HCT116 (cell line): ENCODE results near the gene ZNF384. TPM values are rescaled to one million over a fixed set of nuclear protein-coding genes. Genes with fewer than 3 reads are reported as not detected.

Experiments
- ATAC-seq: fragments of 200-7000 bp; cut with Tn5 transposase; 2 replicates; pipeline ENCODE4 v1.9.1; 2020; ENCODE audit warnings: mild to moderate bottlenecking, moderate library complexity
- BruUV-seq: library from RNA; stranded (reverse); fragments of 400-500 nt; replicated peaks from 2 replicates; lab custom pipeline; 2021; lab: Mats Ljungman, UMichigan
- CTCF ChIA-PET: fragments of 300-600 bp; sonication (Branson Sonifier 250); formaldehyde crosslinking; loops from one replicate; lab custom pipeline; 2021; ENCODE audit warnings: antibody characterized with exemption; lab: Charles Lee
- POLR2A ChIA-PET: fragments of 300-600, 350-600 bp; sonication (Branson Sonifier 250); formaldehyde crosslinking; loops from one replicate; lab custom pipeline; 2021; ENCODE audit warnings: antibody characterized with exemption; lab: Charles Lee
- RAD21 ChIA-PET, 2 experiments: fragments of 300-600 bp; sonication (Branson Sonifier 250); formaldehyde crosslinking; loops; one replicate each; lab custom pipeline; 2023; ENCODE audit warnings: low total read pairs in 2 of 2; ENCODE audit not compliant: uncharacterized antibody in 2 of 2, unreplicated experiment in 2 of 2, low non-redundant PET in 1 of 2; lab: Charles Lee
- DNase-seq: peaks from one replicate; pipeline ENCODE4 v3.0.0-alpha.2; 2010; ENCODE audit warnings: low read depth, low spot score
- H2AFZ ChIP-seq: fragments of 200-600 bp; shearing (Covaris generic), sonication (generic); 2 replicates; pipeline ENCODE4 v1.6.1; 2017; ENCODE audit warnings: low read depth, mixed run types, mixed read lengths, antibody characterized with exemption, low read length; ENCODE audit not compliant: poor library complexity, severe bottlenecking
- H3K27ac ChIP-seq: 2 replicates; pipeline ENCODE4 v1.5.1; 2012; ENCODE audit warnings: low read depth, low read length
- H3K27me3 ChIP-seq: fragments of 200-600 bp; sonication (generic); 2 replicates; pipeline ENCODE4 v1.6.1; 2016; ENCODE audit warnings: mixed run types, low read length, mixed read lengths; ENCODE audit not compliant: insufficient read depth
- H3K36me3 ChIP-seq, 2 experiments: fragments of 200-500 bp in 1 of 2; fragments of 200-600 bp in 1 of 2; sonication (Bioruptor generic) in 1 of 2; sonication (generic) in 1 of 2; 2 replicates each; pipeline versions ENCODE4 v1.5.1 to v1.6.1; 2014 to 2016; ENCODE audit warnings: low read length in 2 of 2, inconsistent platforms in 1 of 2, mixed read lengths in 1 of 2, mixed run types in 1 of 2; ENCODE audit not compliant: insufficient read depth in 2 of 2, control insufficient read depth in 1 of 2
- H3K4me1 ChIP-seq, 2 experiments: fragments of 200-600 bp in 1 of 2; sonication (generic) in 1 of 2; 2 replicates each; pipeline versions ENCODE4 v1.5.1 to v1.6.1; 2012 to 2017; ENCODE audit warnings: low read length in 2 of 2, inconsistent platforms in 1 of 2, mild to moderate bottlenecking in 1 of 2, mixed read lengths in 1 of 2, mixed run types in 1 of 2, moderate library complexity in 1 of 2; ENCODE audit not compliant: insufficient read depth in 2 of 2, control insufficient read depth in 1 of 2
- H3K4me2 ChIP-seq: fragments of 200-600 bp; sonication (generic); 2 replicates; pipeline ENCODE4 v1.6.1; 2017; ENCODE audit warnings: mixed run types, low read length, mixed read lengths
- H3K4me3 ChIP-seq, 2 experiments: fragments of 200-600 bp in 1 of 2; sonication (generic) in 1 of 2; replicated peaks in 1 of 2; 2 replicates each; pipeline ENCODE4 v1.5.1; 2011 to 2016; ENCODE audit warnings: low read length in 2 of 2, control low read depth in 1 of 2, low read depth in 1 of 2, mild to moderate bottlenecking in 1 of 2, mixed read lengths in 1 of 2, mixed run types in 1 of 2
- H3K79me2 ChIP-seq: fragments of 200-600 bp; sonication (generic); 2 replicates; pipeline ENCODE4 v1.6.1; 2017; ENCODE audit warnings: mild to moderate bottlenecking, mixed run types, low read length, moderate library complexity, mixed read lengths; ENCODE audit not compliant: insufficient read depth
- H3K9ac ChIP-seq: fragments of 200-600 bp; sonication (generic); 2 replicates; pipeline ENCODE4 v1.6.1; 2016; ENCODE audit warnings: low read length, mixed read lengths
- H3K9me2 ChIP-seq: fragments of 200-600 bp; sonication (generic), shearing (Covaris generic); 2 replicates; pipeline ENCODE4 v1.6.1; 2017; ENCODE audit warnings: mixed run types, mild to moderate bottlenecking, moderate library complexity; ENCODE audit not compliant: insufficient read depth
- H3K9me3 ChIP-seq, 2 experiments: fragments of 200-500 bp in 1 of 2; fragments of 200-600 bp in 1 of 2; sonication (Bioruptor generic) in 1 of 2; sonication (generic) in 1 of 2; 2 replicates each; pipeline ENCODE4 v1.6.1; 2014 to 2017; ENCODE audit warnings: low read length in 2 of 2, mixed read lengths in 2 of 2, inconsistent platforms in 1 of 2, low read depth in 1 of 2, mild to moderate bottlenecking in 1 of 2, mixed run types in 1 of 2, moderate library complexity in 1 of 2; ENCODE audit not compliant: control insufficient read depth in 1 of 2, insufficient read depth in 1 of 2
- H4K20me1 ChIP-seq: fragments of 200-600 bp; sonication (generic), shearing (Covaris generic); 2 replicates; pipeline ENCODE4 v1.6.1; 2017; ENCODE audit warnings: mixed run types, mild to moderate bottlenecking, moderate library complexity; ENCODE audit not compliant: insufficient read depth
- CBX3 ChIP-seq: IDR thresholded peaks from 2 replicates; pipeline ENCODE4 v1.6.1; 2012; ENCODE audit warnings: low read depth
- EGR1 ChIP-seq: IDR thresholded peaks from 2 replicates; pipeline ENCODE4 v1.6.1; 2012; ENCODE audit warnings: low read depth
- ELF1 ChIP-seq: IDR thresholded peaks from 2 replicates; pipeline ENCODE4 v1.6.1; 2012; ENCODE audit warnings: low read depth, borderline replicate concordance
- EZH2phosphoT487 ChIP-seq: fragments of 200-600 bp; IDR thresholded peaks from 2 replicates; pipeline ENCODE4 v1.6.1; 2018; ENCODE audit warnings: antibody characterized with exemption, borderline replicate concordance
- POLR2A ChIP-seq: IDR thresholded peaks from 2 replicates; pipeline ENCODE4 v1.7.0; 2011; ENCODE audit warnings: borderline replicate concordance; ENCODE audit not compliant: insufficient read depth, insufficient read length; ENCODE audit errors: extremely low read depth
- SIN3A ChIP-seq: IDR thresholded peaks from 2 replicates; pipeline ENCODE4 v1.6.1; 2012; ENCODE audit warnings: low read depth
- SRF ChIP-seq: IDR thresholded peaks from 2 replicates; pipeline ENCODE4 v1.6.1; 2012; ENCODE audit warnings: low read depth
- ZFX ChIP-seq: fragments of 450-650 bp; IDR thresholded peaks from 2 replicates; pipeline ENCODE4 v1.6.1; 2017
- intact Hi-C: fragments of 100-400 bp; cut with micrococcal nuclease; formaldehyde crosslinking; loops from 2 replicates; pipeline ENCODE4 v1.10.0; 2022
- total RNA-seq: library from RNA; stranded (reverse); gene quantifications from one replicate; pipeline ENCODE4 v1.2.1, GENCODE V29; 2021; ENCODE audit not compliant: unreplicated experiment
- TF ChIP-seq, protein P1 (sequence below), 3 experiments: fragments of 200-600 bp in 1 of 3; sonication (generic) in 1 of 3; IDR thresholded peaks in 2 of 3; conservative IDR thresholded peaks in 1 of 3; 2 replicates each; pipeline ENCODE4 v1.5.1; 2012 to 2017; ENCODE audit warnings: low read depth in 2 of 3, low read length in 2 of 3, antibody characterized with exemption in 1 of 3, borderline replicate concordance in 1 of 3, control low read depth in 1 of 3, mild to moderate bottlenecking in 1 of 3, mixed read lengths in 1 of 3, mixed run types in 1 of 3, moderate library complexity in 1 of 3; ENCODE audit not compliant: insufficient read depth in 1 of 3
- TF ChIP-seq, protein P2 (sequence below): IDR thresholded peaks from 2 replicates; pipeline ENCODE4 v1.6.1; 2011; ENCODE audit warnings: mild to moderate bottlenecking, low read length, moderate library complexity; ENCODE audit not compliant: insufficient replicate concordance; ENCODE audit errors: extremely low read depth

ZNF384 gene
- total RNA-seq, 1 experiment from 2014 or later, result 73.4 TPM

DNA sequence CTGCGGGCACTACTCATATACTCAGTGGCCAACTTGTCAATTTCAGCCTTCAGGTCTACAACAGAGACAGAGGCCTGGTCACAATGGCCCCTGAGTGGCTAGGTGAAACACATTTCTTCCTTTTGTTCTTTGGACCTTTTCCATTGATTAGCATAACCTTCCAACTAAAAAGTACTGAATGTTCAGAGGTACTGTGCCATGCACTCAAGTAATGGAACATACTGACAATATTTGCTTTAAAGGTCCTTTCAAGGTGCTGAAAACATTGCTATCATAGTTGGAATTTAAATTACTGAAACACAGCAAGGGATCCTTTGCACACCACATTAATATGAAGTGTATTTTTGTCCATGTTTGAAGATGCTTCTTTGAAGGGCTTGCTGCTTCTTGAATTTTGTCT, 35.8 kb downstream of the ZNF384 start:
- Histone ChIP-seq H3K9ac (no peak overlapping the region), H3K4me2 (no peak overlapping the region), H3K4me1 (no peaks in the 10 kb centered on the region), H4K20me1 (no peaks in the 10 kb centered on the region), H3K27ac (no peak overlapping the region), H3K4me3 (no peak overlapping the region), H3K79me2 (no peaks in the 10 kb centered on the region), H3K9me2 (no peaks in the 10 kb centered on the region), H3K27me3 (no peaks in the 10 kb centered on the region)
- intact Hi-C loops, result no loop called here
- POLR2A ChIA-PET, result no interaction called here
- RAD21 ChIA-PET, result no interaction called here
- no peak for ATAC-seq
- CTCF ChIA-PET, result no interaction called here
- no peak for TF ChIP-seq ZFX
- no peak for TF ChIP-seq SRF
- no peak for TF ChIP-seq POLR2A
- TF ChIP-seq CBX3, result no peak
- TF ChIP-seq, protein P1, sequence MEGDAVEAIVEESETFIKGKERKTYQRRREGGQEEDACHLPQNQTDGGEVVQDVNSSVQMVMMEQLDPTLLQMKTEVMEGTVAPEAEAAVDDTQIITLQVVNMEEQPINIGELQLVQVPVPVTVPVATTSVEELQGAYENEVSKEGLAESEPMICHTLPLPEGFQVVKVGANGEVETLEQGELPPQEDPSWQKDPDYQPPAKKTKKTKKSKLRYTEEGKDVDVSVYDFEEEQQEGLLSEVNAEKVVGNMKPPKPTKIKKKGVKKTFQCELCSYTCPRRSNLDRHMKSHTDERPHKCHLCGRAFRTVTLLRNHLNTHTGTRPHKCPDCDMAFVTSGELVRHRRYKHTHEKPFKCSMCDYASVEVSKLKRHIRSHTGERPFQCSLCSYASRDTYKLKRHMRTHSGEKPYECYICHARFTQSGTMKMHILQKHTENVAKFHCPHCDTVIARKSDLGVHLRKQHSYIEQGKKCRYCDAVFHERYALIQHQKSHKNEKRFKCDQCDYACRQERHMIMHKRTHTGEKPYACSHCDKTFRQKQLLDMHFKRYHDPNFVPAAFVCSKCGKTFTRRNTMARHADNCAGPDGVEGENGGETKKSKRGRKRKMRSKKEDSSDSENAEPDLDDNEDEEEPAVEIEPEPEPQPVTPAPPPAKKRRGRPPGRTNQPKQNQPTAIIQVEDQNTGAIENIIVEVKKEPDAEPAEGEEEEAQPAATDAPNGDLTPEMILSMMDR (IDR thresholded peaks at IDR 0.05 in 2 of 3, conservative IDR thresholded peaks at IDR 0.05 in 1 of 3; ENCODE audit: borderline replicate concordance in 1 of 3, insufficient read depth in 1 of 3, low read depth in 2 of 3, low read length in 2 of 3), result no peak
- TF ChIP-seq ELF1, result no peak
- TF ChIP-seq EZH2phosphoT487, result no peak
- no peak for TF ChIP-seq EGR1
- TF ChIP-seq, protein P2, sequence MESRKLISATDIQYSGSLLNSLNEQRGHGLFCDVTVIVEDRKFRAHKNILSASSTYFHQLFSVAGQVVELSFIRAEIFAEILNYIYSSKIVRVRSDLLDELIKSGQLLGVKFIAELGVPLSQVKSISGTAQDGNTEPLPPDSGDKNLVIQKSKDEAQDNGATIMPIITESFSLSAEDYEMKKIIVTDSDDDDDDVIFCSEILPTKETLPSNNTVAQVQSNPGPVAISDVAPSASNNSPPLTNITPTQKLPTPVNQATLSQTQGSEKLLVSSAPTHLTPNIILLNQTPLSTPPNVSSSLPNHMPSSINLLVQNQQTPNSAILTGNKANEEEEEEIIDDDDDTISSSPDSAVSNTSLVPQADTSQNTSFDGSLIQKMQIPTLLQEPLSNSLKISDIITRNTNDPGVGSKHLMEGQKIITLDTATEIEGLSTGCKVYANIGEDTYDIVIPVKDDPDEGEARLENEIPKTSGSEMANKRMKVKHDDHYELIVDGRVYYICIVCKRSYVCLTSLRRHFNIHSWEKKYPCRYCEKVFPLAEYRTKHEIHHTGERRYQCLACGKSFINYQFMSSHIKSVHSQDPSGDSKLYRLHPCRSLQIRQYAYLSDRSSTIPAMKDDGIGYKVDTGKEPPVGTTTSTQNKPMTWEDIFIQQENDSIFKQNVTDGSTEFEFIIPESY, result no peak
- TF ChIP-seq SIN3A, result no peak
- TF ChIP-seq, all 23 proteins: peak for 0
- BruUV-seq, result no TSS peak
- Histone ChIP-seq H3K36me3 (peaks cover 9 to 10% of the 10 kb centered on the region in 2 experiments; a peak in 2 of 4 replicates), H2AFZ (no peak overlapping the region), H3K9me3 (no peaks in the 10 kb centered on the region)
- DNase-seq, result no peak
